RWPE2 (cell line): ENCODE data around the gene KCNA2.

Experiments
- ATAC-seq: fragments of 200-7000 bp; cut with Tn5 transposase; 3 replicates; pipeline ENCODE4 v1.9.1; 2021; ENCODE audit warnings: low read depth
- DNase-seq: peaks from one replicate; pipeline ENCODE4 v3.0.0-alpha.2; 2020; ENCODE audit warnings: low spot score
- H3K27ac ChIP-seq: fragments of 450-650 bp; 2 replicates; pipeline ENCODE4 v1.5.1; 2017; ENCODE audit warnings: mild to moderate bottlenecking; ENCODE audit not compliant: poor library complexity, severe bottlenecking
- H3K27me3 ChIP-seq: fragments of 250-450 bp; sonication (Bioruptor Pico); 2 replicates; pipeline ENCODE4 v1.5.1; 2021; ENCODE audit warnings: mild to moderate bottlenecking, moderate library complexity; ENCODE audit not compliant: insufficient read depth, poor library complexity, severe bottlenecking
- H3K36me3 ChIP-seq: fragments of 250-450 bp; sonication (Bioruptor Pico); 2 replicates; pipeline ENCODE4 v1.5.1; 2020; ENCODE audit warnings: low read depth, mild to moderate bottlenecking, moderate library complexity
- H3K4me1 ChIP-seq: fragments of 250-450 bp; sonication (Bioruptor Pico); 2 replicates; pipeline ENCODE4 v1.5.1; 2021; ENCODE audit warnings: mild to moderate bottlenecking, moderate library complexity; ENCODE audit not compliant: insufficient read depth, poor library complexity, severe bottlenecking
- H3K4me3 ChIP-seq: fragments of 250-450 bp; sonication (Bioruptor Pico); 2 replicates; pipeline ENCODE4 v1.5.1; 2021; ENCODE audit warnings: mild to moderate bottlenecking, moderate library complexity; ENCODE audit not compliant: severe bottlenecking
- H3K9me3 ChIP-seq: fragments of 250-450 bp; sonication (Bioruptor Pico); 2 replicates; pipeline ENCODE4 v1.5.1; 2021; ENCODE audit warnings: mild to moderate bottlenecking, moderate library complexity; ENCODE audit not compliant: severe bottlenecking
- CTCF ChIP-seq: fragments of 450-650 bp; IDR thresholded peaks from one replicate; pipeline ENCODE4 v1.5.1; 2017; ENCODE audit warnings: mild to moderate bottlenecking, moderate library complexity; ENCODE audit not compliant: poor library complexity, severe bottlenecking

Gene KCNA2

GRCh38 chr1:110608247-110608646 lies 2.1 kb upstream of the KCNA2 start:
- H3K4me3 ChIP-seq, result no peak overlapping the region
- TF ChIP-seq CTCF, result no peak

GRCh38 chr1:110607536-110608230 lies 1.5 kb upstream of the KCNA2 start:
- TF ChIP-seq CTCF, result no peak
- H3K27ac ChIP-seq, result no peak overlapping the region
- peaks cover 63% of the 10 kb centered on the region for H3K27me3 ChIP-seq
- no peaks in the 10 kb centered on the region for H3K4me1 ChIP-seq
- no peak overlapping the region for H3K4me3 ChIP-seq
- ATAC-seq, result no peak
- no peaks in the 10 kb centered on the region for H3K9me3 ChIP-seq
- peak; percentile 32 for DNase-seq
- H3K36me3 ChIP-seq, result no peaks in the 10 kb centered on the region

More at GRCh38 chr1:110608247-110608646, 2.1 kb upstream of the KCNA2 start:
- DNase-seq (peak; percentile 38), ATAC-seq (no peak)
- H3K36me3 ChIP-seq, result no peaks in the 10 kb centered on the region
- H3K27me3 ChIP-seq, result peaks cover 60% of the 10 kb centered on the region
- no peak overlapping the region for H3K27ac ChIP-seq
- no peaks in the 10 kb centered on the region for H3K9me3 ChIP-seq
- H3K4me1 ChIP-seq, result no peaks in the 10 kb centered on the region

- Histone ChIP-seq H3K9me3 (no peaks in the 10 kb centered on the region), H3K27me3 (peaks cover 58% of the 10 kb centered on the region), H3K27ac (no peak overlapping the region), H3K4me1 (no peaks in the 10 kb centered on the region), H3K36me3 (no peaks in the 10 kb centered on the region), H3K4me3 (peak overlapping the region; percentile 15)
- DNase-seq (peak; percentile 34), ATAC-seq (peak; percentile 44)
- TF ChIP-seq CTCF, result no peak
Measured at GRCh38 chr1:110606657-110607535, 738 bp upstream of the KCNA2 start.

- no peak for TF ChIP-seq CTCF
- H3K4me3 ChIP-seq, result no peak overlapping the region
- no peaks in the 10 kb centered on the region for H3K9me3 ChIP-seq
- H3K27me3 ChIP-seq, result peaks cover 58% of the 10 kb centered on the region
- no peak for DNase-seq
- no peak for ATAC-seq
- no peaks in the 10 kb centered on the region for H3K36me3 ChIP-seq
- no peaks in the 10 kb centered on the region for H3K4me1 ChIP-seq
- H3K27ac ChIP-seq, result no peak overlapping the region
Measured at GRCh38 chr1:110605446-110605845, 712 bp downstream of the KCNA2 start.
